Stomach (tissue), 9 donors: ENCODE measurements around the gene JMJD1C. TPM values are rescaled to one million over a fixed set of nuclear protein-coding genes. Genes with fewer than 3 reads are reported as not detected.

Experiments
- DNase-seq, 2 donors: peaks; one replicate each; pipeline versions ENCODE4 v3.0.0 to v3.0.0-alpha.2; 2013 to 2019
- H3K27ac ChIP-seq, 5 donors: fragments of 200-600 bp in 4 of 5; sonication (generic) in 4 of 5; one replicate each; pipeline ENCODE4 v1.5.1; 2013 to 2019; ENCODE audit warnings: mild to moderate bottlenecking in 1 of 5, moderate library complexity in 1 of 5
- H3K27me3 ChIP-seq, 3 donors: fragments of 200-600 bp; sonication (generic); one replicate each; pipeline ENCODE4 v1.5.1; 2017 to 2019; ENCODE audit warnings: mixed run types in 1 of 3
- H3K36me3 ChIP-seq, 4 donors: fragments of 200-600 bp; sonication (generic); 1 replicate in 3 of 4; 2 replicates in 1 of 4; pipeline ENCODE4 v1.5.1; 2016 to 2019
- H3K4me1 ChIP-seq, 4 donors: fragments of 200-600 bp; sonication (generic); one replicate each; pipeline ENCODE4 v1.5.1; 2016 to 2019
- H3K4me3 ChIP-seq, 4 donors: fragments of 200-600 bp; sonication (generic) in 3 of 4; one replicate each; pipeline ENCODE4 v1.5.1; 2016 to 2019; ENCODE audit warnings: mild to moderate bottlenecking in 1 of 4
- H3K9me3 ChIP-seq, 4 donors: fragments of 200-600 bp; sonication (generic); one replicate each; pipeline ENCODE4 v1.5.1; 2016 to 2019
- EP300 ChIP-seq: sonication (generic); formaldehyde crosslinking; IDR thresholded peaks from one replicate; pipeline ENCODE4 v1.6.1; 2017; ENCODE audit warnings: antibody characterized with exemption
- POLR2A ChIP-seq, 4 donors: fragments of 450-650 bp; IDR thresholded peaks; one replicate each; pipeline ENCODE4 v1.6.1; 2016; ENCODE audit warnings: antibody characterized with exemption in 4 of 4, control low read depth in 2 of 4, mild to moderate bottlenecking in 1 of 4, moderate library complexity in 1 of 4
- POLR2AphosphoS5 ChIP-seq, 3 donors: sonication (generic); formaldehyde crosslinking; IDR thresholded peaks; one replicate each; pipeline ENCODE4 v1.6.1; 2016; ENCODE audit warnings: antibody characterized with exemption in 3 of 3
- WGBS, 5 donors: extraction: QIAGEN DNeasy Blood & Tissue Kit in 3 of 5; methylation state at CpG; one replicate each; pipeline versions ENCODE4 v1.1.5 to v1.1.7; 2013 to 2018; 5-methylcytosine and 5-hydroxymethylcytosine counted together
- intact Hi-C: fragments of 100-400 bp; cut with DNase I; formaldehyde crosslinking; loops from one replicate; pipeline ENCODE4 v1.15.1; 2023; ENCODE audit warnings: low total_unique reads
- polyA plus RNA-seq, 3 donors: library from polyadenylated mRNA; stranded (reverse); fragments of 200-250 nt; gene quantifications; one replicate each; pipeline ENCODE4 v1.2.3, GENCODE V29; 2013
- total RNA-seq, 5 donors: library from RNA; depleted of rRNA; stranded (reverse); fragments of >200 nt; gene quantifications; one replicate each; pipeline versions ENCODE4 v1.1.0 to v1.2.3, GENCODE V29; 2014 to 2016
- TF ChIP-seq, protein P1 (sequence below), 7 experiments: fragments of 450-650 bp in 4 of 7; fragments of 200-600 bp in 3 of 7; sonication (generic) in 3 of 7; IDR thresholded peaks; one replicate each; pipeline ENCODE4 v1.5.1; 2016 to 2019; ENCODE audit warnings: antibody characterized with exemption in 7 of 7, control low read depth in 2 of 7, mild to moderate bottlenecking in 1 of 7
- donor health status: healthy with polysubstance abuse.
- donor health status: Bipolar disorder and iron deficiency.
- donor health status: healthy.

JMJD1C gene
- total and polyA plus RNA-seq, 8 donors: 13.6 to 235 (median 33.5) TPM

DNA sequence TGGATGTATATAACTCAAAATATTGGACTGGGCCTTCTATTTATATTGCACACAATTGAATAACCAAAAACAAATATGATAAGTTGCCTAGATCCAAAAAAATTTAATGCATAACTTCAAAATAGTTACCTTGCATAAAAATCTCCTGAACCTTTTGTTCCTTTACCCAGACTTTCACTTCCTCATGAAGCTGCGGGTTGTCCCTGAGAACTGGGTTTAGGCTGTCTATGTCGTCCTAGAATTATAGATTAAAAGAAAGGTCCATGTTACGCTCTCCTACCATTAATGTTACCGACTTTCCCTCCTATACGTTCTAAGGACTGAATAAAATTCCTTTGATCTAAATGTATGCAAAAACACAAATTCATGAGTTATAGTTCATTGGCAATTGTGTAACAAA is 246.0 kb downstream of the JMJD1C start:
- peaks cover 0 to 14% (median 8%) of the 10 kb centered on the region in 4 donors for H3K36me3 ChIP-seq
- no peaks in the 10 kb centered on the region for H3K27me3 ChIP-seq
- no peak overlapping the region for H3K27ac ChIP-seq
- peaks cover 7 to 45% (median 25%) of the 10 kb centered on the region in 4 donors for H3K4me1 ChIP-seq
- intact Hi-C loops: loop anchor here (10.0 kb wide), 1 partner anchor 505 kb away; no protein-coding TSS in a partner anchor
- 76 to 84% (median 80%) methylated on average over 5 of the region's 5 CpGs for WGBS, 5 donors
- no peak overlapping the region for H3K4me3 ChIP-seq
- no peak for DNase-seq
- TF ChIP-seq POLR2A (IDR thresholded peaks at IDR 0.05): no peak
- no peak for TF ChIP-seq POLR2AphosphoS5 (IDR thresholded peaks at IDR 0.05)
- no peak for TF ChIP-seq EP300
- TF ChIP-seq, protein P1, sequence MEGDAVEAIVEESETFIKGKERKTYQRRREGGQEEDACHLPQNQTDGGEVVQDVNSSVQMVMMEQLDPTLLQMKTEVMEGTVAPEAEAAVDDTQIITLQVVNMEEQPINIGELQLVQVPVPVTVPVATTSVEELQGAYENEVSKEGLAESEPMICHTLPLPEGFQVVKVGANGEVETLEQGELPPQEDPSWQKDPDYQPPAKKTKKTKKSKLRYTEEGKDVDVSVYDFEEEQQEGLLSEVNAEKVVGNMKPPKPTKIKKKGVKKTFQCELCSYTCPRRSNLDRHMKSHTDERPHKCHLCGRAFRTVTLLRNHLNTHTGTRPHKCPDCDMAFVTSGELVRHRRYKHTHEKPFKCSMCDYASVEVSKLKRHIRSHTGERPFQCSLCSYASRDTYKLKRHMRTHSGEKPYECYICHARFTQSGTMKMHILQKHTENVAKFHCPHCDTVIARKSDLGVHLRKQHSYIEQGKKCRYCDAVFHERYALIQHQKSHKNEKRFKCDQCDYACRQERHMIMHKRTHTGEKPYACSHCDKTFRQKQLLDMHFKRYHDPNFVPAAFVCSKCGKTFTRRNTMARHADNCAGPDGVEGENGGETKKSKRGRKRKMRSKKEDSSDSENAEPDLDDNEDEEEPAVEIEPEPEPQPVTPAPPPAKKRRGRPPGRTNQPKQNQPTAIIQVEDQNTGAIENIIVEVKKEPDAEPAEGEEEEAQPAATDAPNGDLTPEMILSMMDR (IDR thresholded peaks at IDR 0.05): no peak
- no peaks in the 10 kb centered on the region for H3K9me3 ChIP-seq

DNA sequence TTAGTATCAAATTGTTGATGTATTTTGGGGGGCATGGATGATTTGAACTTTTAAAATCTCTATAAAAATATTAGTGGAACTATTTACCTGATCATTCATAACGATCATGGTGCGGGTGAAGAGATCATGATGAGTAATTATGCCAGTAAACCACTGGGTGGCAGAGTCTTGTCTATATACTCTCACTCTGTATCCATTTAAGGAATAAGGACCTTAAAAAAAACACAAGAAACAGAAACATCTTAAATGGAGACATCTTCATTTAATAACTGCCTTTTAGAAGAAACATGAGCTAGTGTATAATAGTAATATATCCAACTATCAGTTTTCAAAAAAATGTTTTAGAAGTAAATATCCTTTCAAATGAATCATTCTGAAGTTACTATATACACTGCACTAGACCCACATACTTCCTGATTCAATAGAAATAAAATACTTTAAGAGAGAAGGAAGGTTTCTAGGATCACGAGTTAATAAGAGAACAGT is 248.6 kb downstream of the JMJD1C start:
- TF ChIP-seq POLR2AphosphoS5 (IDR thresholded peaks at IDR 0.05): no peak
- TF ChIP-seq, protein P1 (IDR thresholded peaks at IDR 0.05): peak in 5 of 7 experiments; percentile 51 to 73 (median 57)
- Histone ChIP-seq H3K27me3 (no peaks in the 10 kb centered on the region), H3K4me1 (peaks cover 7 to 53% (median 25%) of the 10 kb centered on the region in 4 donors), H3K4me3 (no peak overlapping the region), H3K27ac (peak overlapping the region in 1 of 5 donors; percentile 3), H3K9me3 (no peaks in the 10 kb centered on the region), H3K36me3 (peaks cover 12 to 40% (median 29%) of the 10 kb centered on the region in 4 donors)
- 4 to 10% (median 8%) methylated on average over 3 of the region's 3 CpGs for WGBS, 5 donors
- peak in 1 of 2 donors; percentile 69 for DNase-seq
- intact Hi-C loops: loop anchor here (10.0 kb wide), 1 partner anchor 508 kb away; no protein-coding TSS in a partner anchor

DNA sequence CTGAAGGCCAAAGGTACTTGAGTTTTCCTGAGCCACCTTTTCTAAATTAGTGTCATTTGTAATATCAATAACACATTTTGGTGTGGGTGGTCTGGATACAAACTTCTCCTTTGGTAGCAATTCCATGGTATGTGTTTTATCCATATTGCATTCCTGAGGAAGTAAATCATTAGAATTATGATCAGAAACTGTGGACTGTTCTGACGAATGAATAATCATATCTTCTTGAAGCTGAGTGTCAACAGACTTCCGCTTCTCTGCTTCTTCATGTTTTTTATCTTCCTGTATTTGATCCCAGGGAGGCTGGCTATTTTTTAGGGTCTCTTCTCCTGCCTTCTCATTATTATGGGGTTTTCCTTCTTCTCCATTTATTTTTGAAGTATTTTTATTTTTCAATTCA is 251.2 kb downstream of the JMJD1C start:
- Histone ChIP-seq H3K27me3 (no peaks in the 10 kb centered on the region), H3K9me3 (no peaks in the 10 kb centered on the region), H3K4me3 (no peak overlapping the region), H3K27ac (no peak overlapping the region), H3K36me3 (peaks cover 12 to 56% (median 34%) of the 10 kb centered on the region in 4 donors), H3K4me1 (peaks cover 7 to 57% (median 26%) of the 10 kb centered on the region in 4 donors)
- intact Hi-C loops: loop anchor here (10.0 kb wide), 1 partner anchor 510 kb away; no protein-coding TSS in a partner anchor
- no peak for DNase-seq
- TF ChIP-seq POLR2AphosphoS5 (IDR thresholded peaks at IDR 0.05): no peak
- WGBS, 5 donors: 42 to 66% (median 54%) methylated on average over 2 of the region's 2 CpGs

DNA sequence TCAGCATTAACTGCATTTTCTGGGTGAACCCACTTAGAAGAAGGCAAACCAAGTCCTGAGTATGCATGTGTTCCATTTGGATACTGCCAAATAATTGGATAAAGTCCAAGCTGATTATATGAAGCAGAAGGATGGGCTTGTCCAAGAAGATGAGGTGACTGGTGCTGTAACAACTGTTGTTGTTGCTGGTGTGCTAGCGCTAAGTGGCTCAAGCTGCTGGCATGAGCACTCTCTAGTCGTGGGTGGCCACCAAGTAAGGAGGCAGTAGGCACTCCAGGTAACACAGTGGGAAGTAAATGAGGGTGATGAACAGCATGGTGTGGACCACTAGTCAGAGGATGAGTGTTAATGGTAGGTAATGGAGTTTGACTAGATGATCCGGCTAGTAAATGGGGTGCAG is 252.3 kb downstream of the JMJD1C start:
- peaks cover 12 to 63% (median 36%) of the 10 kb centered on the region in 4 donors for H3K36me3 ChIP-seq
- H3K4me1 ChIP-seq: peaks cover 7 to 61% (median 24%) of the 10 kb centered on the region in 4 donors
- H3K9me3 ChIP-seq: no peaks in the 10 kb centered on the region
- H3K4me3 ChIP-seq: no peak overlapping the region
- no peaks in the 10 kb centered on the region for H3K27me3 ChIP-seq
- DNase-seq: no peak
- 84 to 91% (median 90%) methylated on average over 3 of the region's 3 CpGs for WGBS, 5 donors
- TF ChIP-seq POLR2AphosphoS5 (IDR thresholded peaks at IDR 0.05): no peak
- TF ChIP-seq, protein P1 (IDR thresholded peaks at IDR 0.05): no peak
- no peak for TF ChIP-seq POLR2A (IDR thresholded peaks at IDR 0.05)
- no peak for TF ChIP-seq EP300
- intact Hi-C loops: loop anchor here (10.0 kb wide), 1 partner anchor 511 kb away; no protein-coding TSS in a partner anchor
- H3K27ac ChIP-seq: no peak overlapping the region

DNA sequence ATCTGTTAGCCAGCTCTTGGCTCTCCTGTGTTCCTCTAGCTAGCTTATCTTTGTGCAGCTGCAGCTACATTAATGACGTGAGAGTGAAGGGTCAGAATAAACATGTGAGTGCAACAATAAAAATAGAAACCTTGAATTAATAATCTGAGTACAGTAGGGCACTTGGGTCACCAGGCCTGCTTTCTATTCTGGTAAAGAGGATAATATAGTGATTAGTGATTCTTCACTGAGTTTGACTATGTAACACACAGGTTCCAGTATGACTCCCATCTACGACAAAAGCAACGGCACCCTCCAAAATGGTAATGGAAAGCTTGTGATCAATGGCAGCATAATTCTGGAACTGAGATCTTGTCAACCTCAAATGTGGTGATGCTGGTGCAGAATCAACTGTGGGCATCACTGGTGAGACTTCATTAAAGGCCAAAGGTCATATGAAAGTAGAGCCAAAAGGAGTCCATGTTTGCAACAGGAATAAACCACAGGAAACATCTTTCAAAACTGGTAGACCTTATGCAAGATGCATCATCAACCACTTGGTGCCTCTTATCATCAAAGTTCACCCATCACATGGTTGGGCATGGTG is 255.1 kb downstream of the JMJD1C start:
- peaks cover 12 to 70% (median 45%) of the 10 kb centered on the region in 4 donors for H3K36me3 ChIP-seq
- H3K4me3 ChIP-seq: no peak overlapping the region
- intact Hi-C loops: loop anchor here (10.0 kb wide), 1 partner anchor 514 kb away; no protein-coding TSS in a partner anchor
- H3K4me1 ChIP-seq: peaks cover 8 to 76% (median 38%) of the 10 kb centered on the region in 4 donors
- WGBS, 5 donors: 53 to 62% (median 61%) methylated on average over 3 of the region's 3 CpGs
- TF ChIP-seq POLR2AphosphoS5 (IDR thresholded peaks at IDR 0.05): no peak
- no peak for TF ChIP-seq EP300
- TF ChIP-seq POLR2A (IDR thresholded peaks at IDR 0.05): no peak
- TF ChIP-seq, protein P1 (IDR thresholded peaks at IDR 0.05): no peak
- no peaks in the 10 kb centered on the region for H3K9me3 ChIP-seq
- H3K27me3 ChIP-seq: no peaks in the 10 kb centered on the region
- H3K27ac ChIP-seq: no peak overlapping the region
- DNase-seq: peak in 1 of 2 donors; percentile 17
